GM23338 (cell line): ENCODE results near the gene IL1A. TPM values are rescaled to one million over a fixed set of nuclear protein-coding genes. Genes with fewer than 3 reads are reported as not detected.

Experiments used
- ATAC-seq: fragments of 200-7000 bp; cut with Tn5 transposase; 3 replicates; pipeline ENCODE4 v1.9.1; 2020
- DNase-seq: peaks from one replicate; pipeline ENCODE4 v3.0.0-alpha.2; 2015; ENCODE audit warnings: low spot score
- H2AFZ ChIP-seq: fragments of 200-600 bp; sonication (generic); 2 replicates; pipeline ENCODE4 v1.8.0; 2016; ENCODE audit warnings: antibody characterized with exemption, mild to moderate bottlenecking, moderate library complexity
- H3F3A ChIP-seq: fragments of 200-600 bp; sonication (generic); replicated peaks from 2 replicates; pipeline ENCODE4 v1.8.0; 2017; ENCODE audit warnings: antibody characterized with exemption, mixed run types, low read depth
- H3K27ac ChIP-seq: fragments of 200-600 bp; sonication (generic); 2 replicates; pipeline ENCODE4 v1.6.1; 2016; ENCODE audit warnings: low read depth
- H3K27me3 ChIP-seq: fragments of 200-600 bp; sonication (generic); 2 replicates; pipeline ENCODE4 v1.8.0; 2016; ENCODE audit warnings: mild to moderate bottlenecking, mixed run types, moderate library complexity; ENCODE audit not compliant: insufficient read depth
- H3K36me3 ChIP-seq: fragments of 200-600 bp; sonication (generic); 2 replicates; pipeline ENCODE4 v1.8.0; 2016; ENCODE audit warnings: mild to moderate bottlenecking; ENCODE audit not compliant: insufficient read depth
- H3K4me1 ChIP-seq: fragments of 200-600 bp; sonication (generic); 2 replicates; pipeline ENCODE4 v1.8.0; 2016; ENCODE audit warnings: mild to moderate bottlenecking, moderate library complexity; ENCODE audit not compliant: insufficient read depth
- H3K4me2 ChIP-seq: fragments of 200-600 bp; sonication (generic); 2 replicates; pipeline ENCODE4 v1.7.1; 2017; ENCODE audit warnings: mixed run types
- H3K4me3 ChIP-seq: fragments of 200-600 bp; sonication (generic); 2 replicates; pipeline ENCODE4 v1.6.1; 2016; ENCODE audit warnings: mixed run types
- H3K79me2 ChIP-seq: fragments of 200-600 bp; sonication (generic); replicated peaks from 2 replicates; pipeline ENCODE4 v1.8.0; 2017; ENCODE audit warnings: mild to moderate bottlenecking; ENCODE audit not compliant: insufficient read depth
- H3K9me2 ChIP-seq: fragments of 200-600 bp; sonication (generic); 2 replicates; pipeline ENCODE4 v1.8.0; 2017; ENCODE audit not compliant: insufficient read depth
- H4K20me1 ChIP-seq: fragments of 200-600 bp; sonication (generic); replicated peaks from 2 replicates; pipeline ENCODE4 v1.8.0; 2017; ENCODE audit warnings: mild to moderate bottlenecking; ENCODE audit not compliant: insufficient read depth
- H3K27ac Mint-ChIP-seq: 2 replicates; pipeline ENCODE4 v1.8.0; 2020; ENCODE audit warnings: inconsistent platforms, mild to moderate bottlenecking, moderate library complexity, mixed read lengths
- H3K27me3 Mint-ChIP-seq: 3 replicates; pipeline ENCODE4 v1.8.0; 2022; ENCODE audit warnings: low read depth, mild to moderate bottlenecking, moderate library complexity, mixed read lengths, inconsistent platforms; ENCODE audit not compliant: insufficient read depth, poor library complexity
- H3K36me3 Mint-ChIP-seq: 3 replicates; pipeline ENCODE4 v1.8.0; 2021; ENCODE audit warnings: low read depth, mild to moderate bottlenecking, inconsistent platforms, moderate library complexity, mixed read lengths
- H3K4me1 Mint-ChIP-seq: 3 replicates; pipeline ENCODE4 v1.8.0; 2020; ENCODE audit warnings: mild to moderate bottlenecking, inconsistent platforms, mixed read lengths
- H3K4me3 Mint-ChIP-seq: 3 replicates; pipeline ENCODE4 v1.8.0; 2021; ENCODE audit warnings: moderate library complexity, mild to moderate bottlenecking, inconsistent platforms, mixed read lengths
- H3K9me3 Mint-ChIP-seq: 3 replicates; pipeline ENCODE4 v1.8.0; 2020; ENCODE audit warnings: moderate library complexity, mild to moderate bottlenecking, inconsistent platforms, mixed read lengths
- CREB1 ChIP-seq: fragments of 250-450 bp; sonication (Bioruptor Pico); IDR thresholded peaks from 2 replicates; pipeline ENCODE4 v1.5.0; 2020; ENCODE audit warnings: low read depth, mild to moderate bottlenecking, moderate library complexity
- EZH2phosphoT487 ChIP-seq: fragments of 200-600 bp; sonication (generic); IDR thresholded peaks from one replicate; pipeline ENCODE4 v1.8.1; 2018; ENCODE audit warnings: antibody characterized with exemption; ENCODE audit not compliant: unreplicated experiment
- JUNB ChIP-seq: IDR thresholded peaks from one replicate; pipeline ENCODE4 v1.6.1; 2016; ENCODE audit warnings: antibody characterized with exemption; ENCODE audit not compliant: unreplicated experiment
- STAT1 ChIP-seq: IDR thresholded peaks from one replicate; pipeline ENCODE4 v1.6.1; 2016; ENCODE audit warnings: antibody characterized with exemption; ENCODE audit not compliant: unreplicated experiment
- ZNF114 ChIP-seq: fragments of 250-450 bp; sonication (Bioruptor Pico); IDR thresholded peaks from 2 replicates; pipeline ENCODE4 v1.5.0; 2020; ENCODE audit warnings: mild to moderate bottlenecking, moderate library complexity
- ZNF331 ChIP-seq: fragments of 250-450 bp; sonication (Bioruptor Pico); IDR thresholded peaks from 2 replicates; pipeline ENCODE4 v1.5.0; 2020; ENCODE audit warnings: low read depth, mild to moderate bottlenecking, moderate library complexity
- polyA plus RNA-seq: library from polyadenylated mRNA; unstranded; fragments of >200 nt; fragmentation: Nextera tagmentation; extraction: Ambion mirVana; gene quantifications from 2 replicates; pipeline ENCODE4 v1.2.1, GENCODE V29; 2016
- total RNA-seq: library from RNA; depleted of rRNA; stranded (reverse); fragments of >200 nt; shearing (Covaris generic); gene quantifications from 2 replicates; pipeline ENCODE4 v1.2.3, GENCODE V29; 2014
- TF ChIP-seq, protein P1 (sequence below): IDR thresholded peaks from one replicate; pipeline ENCODE4 v1.6.1; 2018; ENCODE audit warnings: antibody characterized with exemption; ENCODE audit not compliant: unreplicated experiment
- TF ChIP-seq, protein P2 (sequence below), 2 experiments: fragments of 200-600 bp in 1 of 2; sonication (generic) in 1 of 2; conservative IDR thresholded peaks; 2 replicates each; pipeline versions ENCODE4 v1.5.1 to v1.6.1; 2016 to 2017; ENCODE audit warnings: antibody characterized with exemption in 2 of 2, low read depth in 2 of 2, mild to moderate bottlenecking in 2 of 2, moderate library complexity in 1 of 2
- TF ChIP-seq, protein P3 (sequence below): IDR thresholded peaks from 2 replicates; pipeline ENCODE4 v1.6.1; 2016; ENCODE audit warnings: antibody characterized with exemption

The IL1A gene
- total and polyA plus RNA-seq, 2 experiments from 2014 or later = 0.65 to 0.73 TPM

DNA sequence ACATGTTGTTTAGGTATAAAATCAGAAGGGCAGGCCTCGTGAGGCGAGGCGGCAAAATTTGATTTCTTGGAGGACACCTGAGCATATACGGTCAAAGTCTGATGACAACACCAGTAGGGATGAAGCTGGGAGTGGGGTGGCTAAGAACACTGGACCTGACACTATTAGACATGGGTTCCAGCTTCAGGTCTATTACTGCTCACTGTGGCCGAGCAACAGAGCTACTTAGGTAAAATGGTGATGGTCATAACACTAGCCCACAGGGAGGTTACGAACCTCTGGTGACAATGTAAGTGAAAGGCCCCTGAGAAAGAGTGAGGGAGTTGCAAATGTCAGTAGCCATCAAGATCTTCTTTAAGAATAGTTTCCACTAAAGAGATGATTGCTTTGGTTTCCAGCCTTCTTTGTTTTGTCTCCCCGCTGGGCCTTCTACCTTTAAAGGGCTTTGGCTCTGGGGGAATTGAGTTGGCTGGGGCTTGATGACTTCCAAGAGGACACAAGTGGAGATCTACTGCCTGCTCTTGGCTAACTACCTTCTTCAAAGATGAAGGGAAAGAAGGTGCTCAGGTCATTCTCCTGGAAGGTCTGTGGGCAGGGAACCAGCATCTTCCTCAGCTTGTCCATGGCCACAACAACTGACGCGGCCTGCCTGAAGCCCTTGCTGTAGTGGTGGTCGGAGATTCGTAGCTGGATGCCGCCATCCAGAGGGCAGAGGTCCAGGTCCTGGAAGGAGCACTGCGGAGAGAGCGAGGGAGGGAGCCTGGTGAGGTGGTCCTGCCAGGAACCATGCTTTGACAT lies 48.7 kb upstream of the IL1A start (continued):
- TF ChIP-seq, protein P1, sequence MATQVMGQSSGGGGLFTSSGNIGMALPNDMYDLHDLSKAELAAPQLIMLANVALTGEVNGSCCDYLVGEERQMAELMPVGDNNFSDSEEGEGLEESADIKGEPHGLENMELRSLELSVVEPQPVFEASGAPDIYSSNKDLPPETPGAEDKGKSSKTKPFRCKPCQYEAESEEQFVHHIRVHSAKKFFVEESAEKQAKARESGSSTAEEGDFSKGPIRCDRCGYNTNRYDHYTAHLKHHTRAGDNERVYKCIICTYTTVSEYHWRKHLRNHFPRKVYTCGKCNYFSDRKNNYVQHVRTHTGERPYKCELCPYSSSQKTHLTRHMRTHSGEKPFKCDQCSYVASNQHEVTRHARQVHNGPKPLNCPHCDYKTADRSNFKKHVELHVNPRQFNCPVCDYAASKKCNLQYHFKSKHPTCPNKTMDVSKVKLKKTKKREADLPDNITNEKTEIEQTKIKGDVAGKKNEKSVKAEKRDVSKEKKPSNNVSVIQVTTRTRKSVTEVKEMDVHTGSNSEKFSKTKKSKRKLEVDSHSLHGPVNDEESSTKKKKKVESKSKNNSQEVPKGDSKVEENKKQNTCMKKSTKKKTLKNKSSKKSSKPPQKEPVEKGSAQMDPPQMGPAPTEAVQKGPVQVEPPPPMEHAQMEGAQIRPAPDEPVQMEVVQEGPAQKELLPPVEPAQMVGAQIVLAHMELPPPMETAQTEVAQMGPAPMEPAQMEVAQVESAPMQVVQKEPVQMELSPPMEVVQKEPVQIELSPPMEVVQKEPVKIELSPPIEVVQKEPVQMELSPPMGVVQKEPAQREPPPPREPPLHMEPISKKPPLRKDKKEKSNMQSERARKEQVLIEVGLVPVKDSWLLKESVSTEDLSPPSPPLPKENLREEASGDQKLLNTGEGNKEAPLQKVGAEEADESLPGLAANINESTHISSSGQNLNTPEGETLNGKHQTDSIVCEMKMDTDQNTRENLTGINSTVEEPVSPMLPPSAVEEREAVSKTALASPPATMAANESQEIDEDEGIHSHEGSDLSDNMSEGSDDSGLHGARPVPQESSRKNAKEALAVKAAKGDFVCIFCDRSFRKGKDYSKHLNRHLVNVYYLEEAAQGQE = no peak
- TF ChIP-seq EZH2phosphoT487 (no peak), JUNB (no peak)

DNA sequence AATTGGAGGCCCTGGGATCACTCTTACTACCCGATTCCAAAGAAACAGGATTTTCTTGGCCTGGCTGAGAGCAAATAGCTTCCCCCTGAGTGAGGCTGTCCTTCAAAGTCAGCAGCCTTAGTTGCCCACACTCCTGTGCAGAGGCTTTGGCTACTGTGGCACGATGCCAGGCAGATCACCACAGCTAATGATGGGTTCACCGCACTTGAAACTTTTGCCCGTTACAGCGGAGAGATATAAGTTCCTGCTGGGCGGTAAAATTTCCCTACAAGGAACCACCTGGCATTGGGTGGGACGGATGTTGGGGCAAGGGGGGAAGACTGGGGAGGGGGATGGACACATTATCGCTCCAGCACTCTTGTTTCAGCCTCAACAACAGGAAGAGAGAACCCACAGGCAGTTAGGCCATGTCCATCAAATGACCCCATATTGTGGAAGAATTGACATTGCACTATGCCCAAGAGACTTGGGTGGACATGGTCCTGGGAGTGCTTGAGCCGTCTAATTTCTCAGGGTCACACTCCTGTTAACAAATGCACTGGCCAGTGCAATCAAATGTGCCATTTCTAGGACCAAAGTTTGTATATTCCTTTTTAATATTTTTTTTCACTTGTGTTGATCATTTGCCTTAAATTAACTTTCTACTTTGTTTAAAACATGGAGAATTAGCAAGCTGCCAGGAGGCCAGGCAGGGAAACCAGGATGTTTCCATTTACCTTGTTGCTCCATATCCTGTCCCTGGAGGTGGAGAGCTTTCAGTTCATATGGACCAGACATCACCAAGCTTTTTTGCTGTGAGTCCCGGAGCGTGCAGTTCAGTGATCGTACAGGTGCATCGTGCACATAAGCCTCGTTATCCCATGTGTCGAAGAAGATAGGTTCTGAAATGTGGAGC lies 47.9 kb upstream of the IL1A start:
- no peaks in the 10 kb centered on the region for H3K36me3 ChIP-seq
- H3K4me2 ChIP-seq = no peak overlapping the region
- H3K79me2 ChIP-seq = no peaks in the 10 kb centered on the region
- H3F3A ChIP-seq = no peaks in the 10 kb centered on the region
- DNase-seq (no peak), ATAC-seq (no peak)
- Mint-ChIP-seq H3K9me3 (no peaks in the 10 kb centered on the region), H3K27me3 (no peaks in the 10 kb centered on the region), H3K27ac (no peak overlapping the region; the same call in 1 of the 2 replicates), H3K4me1 (peaks cover 13% of the 10 kb centered on the region), H3K4me3 (no peak overlapping the region), H3K36me3 (no peaks in the 10 kb centered on the region)
- H4K20me1 ChIP-seq = no peaks in the 10 kb centered on the region
- no peak overlapping the region for H3K4me3 ChIP-seq
- H3K9me2 ChIP-seq = peaks cover 5% of the 10 kb centered on the region; the same call in 1 of the 2 replicates
- H2AFZ ChIP-seq = no peak overlapping the region
- no peak overlapping the region for H3K27ac ChIP-seq
- TF ChIP-seq, protein P2, sequence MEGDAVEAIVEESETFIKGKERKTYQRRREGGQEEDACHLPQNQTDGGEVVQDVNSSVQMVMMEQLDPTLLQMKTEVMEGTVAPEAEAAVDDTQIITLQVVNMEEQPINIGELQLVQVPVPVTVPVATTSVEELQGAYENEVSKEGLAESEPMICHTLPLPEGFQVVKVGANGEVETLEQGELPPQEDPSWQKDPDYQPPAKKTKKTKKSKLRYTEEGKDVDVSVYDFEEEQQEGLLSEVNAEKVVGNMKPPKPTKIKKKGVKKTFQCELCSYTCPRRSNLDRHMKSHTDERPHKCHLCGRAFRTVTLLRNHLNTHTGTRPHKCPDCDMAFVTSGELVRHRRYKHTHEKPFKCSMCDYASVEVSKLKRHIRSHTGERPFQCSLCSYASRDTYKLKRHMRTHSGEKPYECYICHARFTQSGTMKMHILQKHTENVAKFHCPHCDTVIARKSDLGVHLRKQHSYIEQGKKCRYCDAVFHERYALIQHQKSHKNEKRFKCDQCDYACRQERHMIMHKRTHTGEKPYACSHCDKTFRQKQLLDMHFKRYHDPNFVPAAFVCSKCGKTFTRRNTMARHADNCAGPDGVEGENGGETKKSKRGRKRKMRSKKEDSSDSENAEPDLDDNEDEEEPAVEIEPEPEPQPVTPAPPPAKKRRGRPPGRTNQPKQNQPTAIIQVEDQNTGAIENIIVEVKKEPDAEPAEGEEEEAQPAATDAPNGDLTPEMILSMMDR (conservative IDR thresholded peaks at IDR 0.05; ENCODE audit: low read depth in 2 of 2) = no peak
- TF ChIP-seq ZNF114 (CRISPR knock-in tag) (no peak), STAT1 (no peak), EZH2phosphoT487 (no peak), CREB1 (CRISPR knock-in tag) (no peak), ZNF331 (CRISPR knock-in tag) (no peak)
- TF ChIP-seq, protein P3, sequence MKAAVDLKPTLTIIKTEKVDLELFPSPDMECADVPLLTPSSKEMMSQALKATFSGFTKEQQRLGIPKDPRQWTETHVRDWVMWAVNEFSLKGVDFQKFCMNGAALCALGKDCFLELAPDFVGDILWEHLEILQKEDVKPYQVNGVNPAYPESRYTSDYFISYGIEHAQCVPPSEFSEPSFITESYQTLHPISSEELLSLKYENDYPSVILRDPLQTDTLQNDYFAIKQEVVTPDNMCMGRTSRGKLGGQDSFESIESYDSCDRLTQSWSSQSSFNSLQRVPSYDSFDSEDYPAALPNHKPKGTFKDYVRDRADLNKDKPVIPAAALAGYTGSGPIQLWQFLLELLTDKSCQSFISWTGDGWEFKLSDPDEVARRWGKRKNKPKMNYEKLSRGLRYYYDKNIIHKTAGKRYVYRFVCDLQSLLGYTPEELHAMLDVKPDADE = no peak
- H3K4me1 ChIP-seq = peaks cover 4% of the 10 kb centered on the region; the same call in 1 of the 2 replicates
- H3K27me3 ChIP-seq = no peaks in the 10 kb centered on the region
